SH-SY5Y (cell line): ENCODE data around the gene ADIG.

Source experiments
- GATA2 ChIP-seq: IDR thresholded peaks from 2 replicates; pipeline ENCODE4 v1.6.1; 2011; ENCODE audit warnings: mild to moderate bottlenecking, low read depth, low read length
- GATA3 ChIP-seq: IDR thresholded peaks from 2 replicates; pipeline ENCODE4 v1.6.1; 2011; ENCODE audit warnings: low read depth, mild to moderate bottlenecking, low read length, moderate library complexity

ADIG gene

GRCh38 chr20:38585404-38586180 is 4.6 kb downstream of the ADIG start:
- TF ChIP-seq GATA2 = no peak
- TF ChIP-seq GATA3 = no peak

DNA sequence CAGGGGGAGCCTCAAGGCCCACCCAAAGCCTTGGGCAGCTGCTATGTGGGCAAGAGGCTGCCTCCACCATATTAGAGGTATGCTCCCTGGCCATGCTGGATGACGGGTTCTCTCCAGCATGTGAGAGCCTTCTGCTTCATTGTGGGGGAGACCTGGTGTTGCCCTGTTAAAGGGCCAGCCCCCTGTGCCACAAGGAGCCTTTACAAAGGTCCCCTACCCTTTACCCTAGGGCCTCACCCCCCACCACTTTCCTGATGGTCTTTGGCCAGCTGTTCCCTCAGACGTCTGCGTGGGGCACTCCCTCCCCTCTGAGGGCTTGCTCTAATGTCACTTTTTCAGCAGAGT is 5.2 kb downstream of the ADIG start:
- no peak for TF ChIP-seq GATA3

DNA sequence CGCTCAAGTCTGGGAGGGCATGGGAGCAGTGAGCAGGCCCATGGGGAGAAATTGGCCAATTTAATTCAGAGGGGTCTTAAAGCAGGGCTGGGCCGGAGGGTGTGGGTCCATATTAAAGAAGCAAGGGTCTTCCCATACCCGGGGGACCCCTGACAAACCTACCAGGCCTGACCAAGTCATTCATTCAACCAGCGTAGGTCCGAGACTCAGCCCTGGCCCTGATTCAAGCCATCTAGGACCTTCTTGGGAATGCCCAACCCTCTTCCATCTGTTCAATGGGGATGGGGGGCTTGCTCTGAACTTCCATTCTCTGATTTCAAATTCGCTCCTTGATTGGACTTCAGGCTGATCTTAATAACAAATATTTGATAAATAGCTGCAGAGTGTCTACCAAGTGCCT is 7.3 kb downstream of the ADIG start:
- TF ChIP-seq GATA3 = no peak
- no peak for TF ChIP-seq GATA2

- TF ChIP-seq GATA2 (no peak), GATA3 (no peak)
These were observed 8.4 kb downstream of the ADIG start for GRCh38 chr20:38589351-38589750.

GRCh38 chr20:38589967-38590675 is 9.1 kb downstream of the ADIG start:
- TF ChIP-seq GATA3 (no peak), GATA2 (no peak)

GRCh38 chr20:38590676-38591473 is 9.9 kb downstream of the ADIG start:
- TF ChIP-seq GATA2 = no peak
- no peak for TF ChIP-seq GATA3

GRCh38 chr20:38591474-38592410 is 10.7 kb downstream of the ADIG start:
- TF ChIP-seq GATA3 = no peak
- TF ChIP-seq GATA2 = no peak

- no peak for TF ChIP-seq GATA3
These were observed 18.4 kb downstream of the ADIG start for GRCh38 chr20:38599410-38599882.

DNA sequence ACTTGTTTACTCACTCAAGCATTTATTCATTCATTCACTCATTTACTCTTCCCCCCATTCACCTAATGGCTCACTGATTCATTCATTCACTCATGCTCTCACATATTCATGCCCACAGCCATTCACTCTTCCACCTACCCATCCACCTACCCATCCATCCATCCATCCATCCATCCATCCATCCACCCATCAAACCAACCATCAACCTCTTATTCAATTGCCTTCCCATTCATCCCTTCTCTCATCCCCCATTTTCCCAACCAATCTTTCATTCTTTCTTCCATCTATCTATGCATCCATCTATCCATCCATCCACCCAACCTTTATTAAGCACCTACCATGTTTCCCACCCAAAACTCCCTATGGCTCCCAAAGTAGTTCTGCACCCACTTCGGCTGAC is 19.1 kb downstream of the ADIG start:
- TF ChIP-seq GATA2 (no peak), GATA3 (no peak)

GRCh38 chr20:38601216-38602184 is 20.5 kb downstream of the ADIG start, which contains the start of gene ARHGAP40:
Gene ARHGAP40 (plus strand): TSS chr20:38601809.
- no peak for TF ChIP-seq GATA2
- TF ChIP-seq GATA3 = no peak

DNA sequence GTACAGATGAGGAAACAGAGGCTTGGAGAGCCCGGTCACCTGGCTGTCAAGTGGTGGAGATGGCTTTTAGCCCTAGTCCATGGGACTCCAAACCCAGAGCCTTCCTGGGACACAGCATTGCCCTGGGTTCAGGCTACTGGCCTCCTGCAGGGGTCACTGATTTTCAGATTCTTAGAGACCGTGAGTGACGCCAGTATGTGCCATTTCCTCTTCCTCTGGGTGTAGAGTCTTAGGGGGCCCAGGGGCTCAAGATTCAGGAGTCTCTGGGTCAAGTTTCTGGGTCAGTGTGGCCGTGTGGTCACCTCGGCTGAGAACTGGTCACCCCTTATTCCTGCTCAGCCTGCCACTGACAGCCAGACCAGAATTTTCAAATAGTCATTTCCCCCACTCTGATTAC is 21.2 kb downstream of the ADIG start:
- no peak for TF ChIP-seq GATA2
- TF ChIP-seq GATA3 = no peak

DNA sequence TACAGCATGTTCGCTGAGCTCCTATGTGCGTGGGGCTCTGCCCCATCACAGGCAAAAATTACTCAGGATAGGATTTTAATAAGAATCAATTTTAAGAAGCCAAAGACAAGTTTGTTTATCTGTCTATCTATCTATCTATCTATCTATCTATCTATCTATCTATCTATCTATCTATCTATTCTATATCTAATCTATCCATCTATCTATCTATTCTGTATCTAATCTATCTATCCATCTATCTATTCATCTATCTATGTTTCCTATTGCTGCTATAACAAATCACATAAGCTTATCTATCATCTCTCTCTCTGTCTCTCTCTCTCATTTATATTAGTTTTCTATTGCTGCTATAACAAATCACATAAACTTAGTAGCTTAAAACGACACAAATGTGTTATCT is 22.3 kb downstream of the ADIG start:
- no peak for TF ChIP-seq GATA2
- no peak for TF ChIP-seq GATA3
